ENCODE data around the gene KRT6B. TPM values are rescaled to one million over a fixed set of nuclear protein-coding genes. Genes with fewer than 3 reads are reported as not detected.

Gene KRT6B
- total RNA-seq, 1 experiment from 2014 or later: not detected

DNA sequence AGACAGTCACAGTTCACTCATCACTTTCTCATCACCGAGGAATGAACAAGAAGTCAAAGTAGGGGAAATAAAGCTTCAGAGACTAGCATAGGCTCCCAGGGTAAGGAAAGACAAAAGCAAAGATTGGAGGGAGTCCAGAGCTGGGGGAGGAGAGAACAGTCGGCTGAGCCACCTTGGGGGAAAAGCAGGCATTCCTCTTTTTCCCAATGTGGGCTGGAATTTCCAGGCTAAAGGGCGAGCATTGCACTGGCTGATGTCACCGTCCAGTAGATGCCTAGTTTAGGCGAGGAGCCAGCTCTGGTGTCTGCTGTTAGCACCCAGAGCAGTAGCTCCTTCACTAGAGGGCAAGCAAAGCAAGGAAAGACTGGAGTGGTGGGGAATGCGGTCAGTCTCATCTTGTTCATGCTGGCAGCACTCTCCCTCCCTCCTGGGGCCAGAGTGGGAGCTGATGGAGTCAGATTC, 9.3 kb downstream of the KRT6B start:
- Histone ChIP-seq H3K4me3 (ENCODE audit: low read depth in 2 of 2, low read length in 2 of 2) (no peak overlapping the region), H3K9me3 (ENCODE audit: control insufficient read depth, insufficient read depth, low read depth, low read length) (no peaks in the 10 kb centered on the region), H3K27ac (ENCODE audit: low read length) (no peak overlapping the region), H3K27me3 (ENCODE audit: control insufficient read depth, insufficient read depth, low read length) (no peaks in the 10 kb centered on the region), H3K36me3 (ENCODE audit: control insufficient read depth, insufficient read depth, low read length) (no peaks in the 10 kb centered on the region), H3K4me1 (ENCODE audit: control insufficient read depth, insufficient read depth, low read length) (no peaks in the 10 kb centered on the region)
- no peak for TF ChIP-seq TCF7L2 (IDR thresholded peaks at IDR 0.05; ENCODE audit: low read depth, low read length)
- TF ChIP-seq POLR2AphosphoS5 (IDR thresholded peaks at IDR 0.05; ENCODE audit: low read depth, low read length): no peak
- no TSS peak for BruUV-seq (replicated peaks)
- peak; percentile 82 for DNase-seq (ENCODE audit: low read depth, low spot score)
- in situ Hi-C loops (cut with HindIII; ENCODE audit: low pct_unique_long_range_greater_than_20kb, low sequenced_read_pairs) (no loop called here), intact Hi-C loops (cut with micrococcal nuclease; ENCODE audit: unreplicated experiment) (no loop called here)
- ChIA-PET CTCF (no interaction called here), POLR2A (no interaction called here)
- ATAC-seq: peak; percentile 59

DNA sequence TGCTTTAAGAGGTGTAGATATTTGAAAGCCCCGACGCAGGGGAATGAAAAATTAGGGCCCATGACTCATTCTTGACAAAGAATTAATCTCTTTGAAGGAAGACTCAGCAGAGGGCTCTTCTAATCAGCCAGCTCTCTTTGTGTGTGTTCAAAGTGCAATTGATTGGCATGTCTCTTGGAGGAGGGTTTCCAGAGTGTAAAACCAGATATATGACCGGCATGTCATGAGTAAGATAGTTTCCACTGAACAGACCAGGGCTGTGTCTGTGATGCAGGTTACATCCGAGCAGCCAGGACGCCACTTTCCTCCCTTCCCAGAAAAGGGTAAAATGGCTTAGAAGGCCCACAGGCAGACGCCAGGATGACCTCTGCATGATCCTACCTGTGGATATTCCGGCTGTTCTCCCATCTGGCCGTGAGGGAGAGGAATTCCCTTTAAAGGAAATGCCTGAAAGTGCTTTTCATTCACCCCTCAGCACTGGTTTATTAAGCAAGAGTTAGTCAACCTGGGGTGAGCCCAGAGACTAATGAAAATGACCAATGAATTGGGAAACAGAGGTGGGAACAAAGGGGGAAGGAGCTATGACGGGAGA, 10.5 kb downstream of the KRT6B start:
- H3K4me3 ChIP-seq (ENCODE audit: low read depth in 2 of 2, low read length in 2 of 2): no peak overlapping the region
- no peaks in the 10 kb centered on the region for H3K9me3 ChIP-seq (ENCODE audit: control insufficient read depth, insufficient read depth, low read depth, low read length)
- ATAC-seq: no peak
- ChIA-PET POLR2A (no interaction called here), CTCF (no interaction called here)
- no peaks in the 10 kb centered on the region for H3K4me1 ChIP-seq (ENCODE audit: control insufficient read depth, insufficient read depth, low read length)
- no TSS peak for BruUV-seq (replicated peaks)
- in situ Hi-C loops (cut with HindIII; ENCODE audit: low pct_unique_long_range_greater_than_20kb, low sequenced_read_pairs): no loop called here
- no peak for DNase-seq (ENCODE audit: low read depth, low spot score)
- H3K27ac ChIP-seq (ENCODE audit: low read length): no peak overlapping the region
- no peaks in the 10 kb centered on the region for H3K36me3 ChIP-seq (ENCODE audit: control insufficient read depth, insufficient read depth, low read length)
- intact Hi-C loops (cut with micrococcal nuclease; ENCODE audit: unreplicated experiment): no loop called here
- no peaks in the 10 kb centered on the region for H3K27me3 ChIP-seq (ENCODE audit: control insufficient read depth, insufficient read depth, low read length)
- TF ChIP-seq, protein P1, sequence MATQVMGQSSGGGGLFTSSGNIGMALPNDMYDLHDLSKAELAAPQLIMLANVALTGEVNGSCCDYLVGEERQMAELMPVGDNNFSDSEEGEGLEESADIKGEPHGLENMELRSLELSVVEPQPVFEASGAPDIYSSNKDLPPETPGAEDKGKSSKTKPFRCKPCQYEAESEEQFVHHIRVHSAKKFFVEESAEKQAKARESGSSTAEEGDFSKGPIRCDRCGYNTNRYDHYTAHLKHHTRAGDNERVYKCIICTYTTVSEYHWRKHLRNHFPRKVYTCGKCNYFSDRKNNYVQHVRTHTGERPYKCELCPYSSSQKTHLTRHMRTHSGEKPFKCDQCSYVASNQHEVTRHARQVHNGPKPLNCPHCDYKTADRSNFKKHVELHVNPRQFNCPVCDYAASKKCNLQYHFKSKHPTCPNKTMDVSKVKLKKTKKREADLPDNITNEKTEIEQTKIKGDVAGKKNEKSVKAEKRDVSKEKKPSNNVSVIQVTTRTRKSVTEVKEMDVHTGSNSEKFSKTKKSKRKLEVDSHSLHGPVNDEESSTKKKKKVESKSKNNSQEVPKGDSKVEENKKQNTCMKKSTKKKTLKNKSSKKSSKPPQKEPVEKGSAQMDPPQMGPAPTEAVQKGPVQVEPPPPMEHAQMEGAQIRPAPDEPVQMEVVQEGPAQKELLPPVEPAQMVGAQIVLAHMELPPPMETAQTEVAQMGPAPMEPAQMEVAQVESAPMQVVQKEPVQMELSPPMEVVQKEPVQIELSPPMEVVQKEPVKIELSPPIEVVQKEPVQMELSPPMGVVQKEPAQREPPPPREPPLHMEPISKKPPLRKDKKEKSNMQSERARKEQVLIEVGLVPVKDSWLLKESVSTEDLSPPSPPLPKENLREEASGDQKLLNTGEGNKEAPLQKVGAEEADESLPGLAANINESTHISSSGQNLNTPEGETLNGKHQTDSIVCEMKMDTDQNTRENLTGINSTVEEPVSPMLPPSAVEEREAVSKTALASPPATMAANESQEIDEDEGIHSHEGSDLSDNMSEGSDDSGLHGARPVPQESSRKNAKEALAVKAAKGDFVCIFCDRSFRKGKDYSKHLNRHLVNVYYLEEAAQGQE (IDR thresholded peaks at IDR 0.05; ENCODE audit: insufficient read depth in 1 of 2, low read depth in 2 of 2, low read length in 1 of 2): no peak
- TF ChIP-seq POLR2AphosphoS5 (IDR thresholded peaks at IDR 0.05; ENCODE audit: low read depth, low read length): no peak
- TF ChIP-seq SIN3A (IDR thresholded peaks at IDR 0.05; ENCODE audit: borderline replicate concordance, insufficient read depth, low read depth, low read length): no peak
- no peak for TF ChIP-seq CTCF (IDR thresholded peaks at IDR 0.05)
- TF ChIP-seq TCF7L2 (IDR thresholded peaks at IDR 0.05; ENCODE audit: low read depth, low read length): no peak

- Histone ChIP-seq H3K4me1 (ENCODE audit: control insufficient read depth, insufficient read depth, low read length) (no peaks in the 10 kb centered on the region), H3K36me3 (ENCODE audit: control insufficient read depth, insufficient read depth, low read length) (no peaks in the 10 kb centered on the region), H3K9me3 (ENCODE audit: control insufficient read depth, insufficient read depth, low read depth, low read length) (no peaks in the 10 kb centered on the region), H3K27me3 (ENCODE audit: control insufficient read depth, insufficient read depth, low read length) (no peaks in the 10 kb centered on the region), H3K4me3 (ENCODE audit: low read depth in 2 of 2, low read length in 2 of 2) (no peak overlapping the region), H3K27ac (ENCODE audit: low read length) (no peak overlapping the region)
- in situ Hi-C loops (cut with HindIII; ENCODE audit: low pct_unique_long_range_greater_than_20kb, low sequenced_read_pairs) (no loop called here), intact Hi-C loops (cut with micrococcal nuclease; ENCODE audit: unreplicated experiment) (no loop called here)
- no peak for DNase-seq (ENCODE audit: low read depth, low spot score)
- no peak for ATAC-seq
- BruUV-seq (replicated peaks): no TSS peak
- POLR2A ChIA-PET: no interaction called here
- TF ChIP-seq SIN3A (IDR thresholded peaks at IDR 0.05; ENCODE audit: borderline replicate concordance, insufficient read depth, low read depth, low read length): no peak
- TF ChIP-seq, protein P1 (IDR thresholded peaks at IDR 0.05; ENCODE audit: insufficient read depth in 1 of 2, low read depth in 2 of 2, low read length in 1 of 2): no peak
- no peak for TF ChIP-seq POLR2AphosphoS5 (IDR thresholded peaks at IDR 0.05; ENCODE audit: low read depth, low read length)
- TF ChIP-seq TCF7L2 (IDR thresholded peaks at IDR 0.05; ENCODE audit: low read depth, low read length): no peak
- TF ChIP-seq CTCF (IDR thresholded peaks at IDR 0.05): no peak
- CTCF ChIA-PET: no interaction called here
These were observed 11.1 kb downstream of the KRT6B start for GRCh38 chr12:52440821-52441319.

Measured in Panc1 (cell line).